GM18517 (cell line): ENCODE results near the gene TRIM56.
A peak's percentile ranks its signal among the peaks of the same experiment; 100 is the strongest.
"Not testable (repeated sequence)": the region's sequence is repeated elsewhere in the genome, so short reads cannot be mapped to it uniquely, and the experiment has no call there.

Experiments used
- ATAC-seq: cut with Tn5 transposase; IDR thresholded peaks from one replicate; pipeline ENCODE4 v1.9.1; 2021; ENCODE audit warnings: mild to moderate bottlenecking, moderate library complexity; ENCODE audit not compliant: unreplicated experiment

The TRIM56 gene

DNA sequence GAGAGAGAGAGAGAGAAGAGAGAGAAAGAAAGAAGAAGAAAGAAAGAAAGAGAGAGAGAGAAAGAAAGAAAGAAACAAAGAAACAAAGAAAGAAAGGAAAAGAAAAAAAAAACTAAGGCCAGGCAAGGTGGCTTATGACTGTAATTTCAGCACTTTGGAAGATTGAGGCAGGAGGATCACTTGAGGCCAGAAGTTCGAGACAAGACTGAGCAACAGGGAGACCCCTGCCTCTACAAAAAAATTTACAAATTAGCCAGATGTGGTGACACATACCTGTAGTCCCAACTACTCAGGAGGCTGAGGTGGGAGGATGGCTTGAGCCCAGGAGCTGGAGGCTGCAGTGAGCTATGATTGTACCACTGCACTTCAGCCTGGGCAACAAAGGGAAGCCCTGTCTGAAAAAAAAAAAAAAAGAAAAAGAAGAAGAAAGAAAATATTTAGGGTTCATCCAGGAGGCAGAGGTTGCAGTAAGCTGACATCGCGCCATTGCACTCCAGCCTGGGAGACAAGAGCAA is 44.4 kb downstream of the TRIM56 start:
- ATAC-seq, result no peak

GRCh38 chr7:101132626-101133600 is 47.6 kb downstream of the TRIM56 start:
- ATAC-seq, result not testable (repeated sequence)

DNA sequence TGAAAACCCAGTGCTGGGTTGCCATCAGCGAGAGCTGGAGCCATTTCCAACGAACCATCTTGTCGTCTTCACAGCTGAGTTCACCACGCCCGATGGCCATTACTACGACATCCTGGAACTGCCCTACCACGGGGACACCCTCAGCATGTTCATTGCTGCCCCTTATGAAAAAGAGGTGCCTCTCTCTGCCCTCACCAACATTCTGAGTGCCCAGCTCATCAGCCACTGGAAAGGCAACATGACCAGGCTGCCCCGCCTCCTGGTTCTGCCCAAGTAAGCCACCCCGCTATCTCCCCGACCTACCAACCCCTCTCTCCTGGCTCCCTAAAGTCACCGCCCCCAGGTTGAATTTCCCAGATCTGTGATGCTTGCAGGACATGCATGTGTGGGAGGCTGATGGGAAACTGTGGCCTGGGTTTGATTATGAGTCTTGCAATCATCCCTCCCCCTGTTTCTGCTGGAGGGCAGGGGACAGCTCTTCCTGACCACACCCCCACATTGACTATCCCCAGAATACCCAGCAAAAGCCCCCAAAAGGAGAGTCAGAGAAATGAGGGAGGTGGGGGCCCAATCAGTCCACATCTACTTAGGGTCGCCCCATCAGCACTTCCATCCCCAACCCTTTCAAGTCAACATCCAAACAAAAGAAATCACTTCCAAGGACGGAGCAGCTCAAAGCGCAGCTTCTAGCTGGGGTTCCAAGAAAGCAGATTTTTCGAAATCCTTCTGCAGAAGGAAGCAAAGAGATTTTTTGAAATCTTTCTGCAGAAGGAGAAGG is 48.5 kb downstream of the TRIM56 start:
- ATAC-seq, result no peak

- ATAC-seq, result no peak
Measured at GRCh38 chr7:101134399-101134980, 49.2 kb downstream of the TRIM56 start.

- peak; percentile 13 for ATAC-seq
Measured at GRCh38 chr7:101137651-101138212, 52.5 kb downstream of the TRIM56 start.

- peak; percentile 55 for ATAC-seq
Measured at GRCh38 chr7:101138213-101138870, 53.1 kb downstream of the TRIM56 start.

- no peak for ATAC-seq
Measured at GRCh38 chr7:101140339-101140699, 55.0 kb downstream of the TRIM56 start.

- ATAC-seq, result no peak
Measured at GRCh38 chr7:101140746-101141382, 55.6 kb downstream of the TRIM56 start.
